Activated T-helper 2 cell treated with anti-CD3 and anti-CD28 coated beads, Interferon-gamma antibody, Interleukin-2, Interleukin-4, amounts not matched to agents 10 μg/mL and 5 μg/mL and 100 μg/mL, durations not matched to agents 14 hours and 24 hours and 36 hours (primary cell): ENCODE data around the gene TMEM164. TPM values are rescaled to one million over a fixed set of nuclear protein-coding genes. Genes with fewer than 3 reads are reported as not detected.
A peak's percentile ranks its signal among the peaks of the same experiment; 100 is the strongest.

Experiments used
- DNase-seq: peaks from one replicate; pipeline ENCODE4 v3.0.0; 2021; ENCODE audit warnings: low spot score
- H3K27ac Mint-ChIP-seq: one replicate; pipeline ENCODE4 v1.8.0; 2021; ENCODE audit warnings: mixed read lengths
- H3K27me3 Mint-ChIP-seq: one replicate; pipeline ENCODE4 v1.8.0; 2021; ENCODE audit warnings: low read depth, mixed read lengths
- H3K36me3 Mint-ChIP-seq: one replicate; pipeline ENCODE4 v1.8.0; 2021; ENCODE audit warnings: low read depth, mixed read lengths
- H3K4me1 Mint-ChIP-seq: one replicate; pipeline ENCODE4 v1.8.0; 2021; ENCODE audit warnings: low read depth, mixed read lengths
- H3K4me3 Mint-ChIP-seq: one replicate; pipeline ENCODE4 v1.8.0; 2021; ENCODE audit warnings: low read depth, mild to moderate bottlenecking, moderate library complexity, mixed read lengths
- H3K9me3 Mint-ChIP-seq: one replicate; pipeline ENCODE4 v1.8.0; 2021; ENCODE audit warnings: mixed read lengths
- intact Hi-C: fragments of 100-400 bp; cut with micrococcal nuclease; formaldehyde crosslinking; loops from one replicate; pipeline ENCODE4 v1.15.1; 2023
- total RNA-seq: library from RNA; stranded (reverse); gene quantifications from 2 replicates; pipeline ENCODE4 v1.2.3, GENCODE V29; 2022

Gene TMEM164
- total RNA-seq, 1 donor from 2014 or later: 20.0 TPM

GRCh38 chrX:110116066-110116980, 113.4 kb downstream of the TMEM164 start:
- Mint-ChIP-seq H3K27me3 (no peaks in the 10 kb centered on the region), H3K4me1 (peaks cover 2% of the 10 kb centered on the region), H3K9me3 (no peaks in the 10 kb centered on the region), H3K4me3 (no peak overlapping the region), H3K27ac (no peak overlapping the region), H3K36me3 (peaks cover 3% of the 10 kb centered on the region)
- DNase-seq: no peak
- intact Hi-C loops: no loop called here

- Mint-ChIP-seq H3K9me3 (no peaks in the 10 kb centered on the region), H3K4me3 (no peak overlapping the region), H3K27ac (no peak overlapping the region), H3K36me3 (peaks cover 3% of the 10 kb centered on the region), H3K27me3 (no peaks in the 10 kb centered on the region), H3K4me1 (peaks cover 2% of the 10 kb centered on the region)
- intact Hi-C loops: no loop called here
- DNase-seq: no peak
Measured at GRCh38 chrX:110118530-110118929, 115.6 kb downstream of the TMEM164 start.

GRCh38 chrX:110119480-110119879, 116.6 kb downstream of the TMEM164 start:
- intact Hi-C loops: no loop called here
- Mint-ChIP-seq H3K4me1 (peaks cover 2% of the 10 kb centered on the region), H3K27me3 (no peaks in the 10 kb centered on the region), H3K4me3 (no peak overlapping the region), H3K27ac (no peak overlapping the region), H3K36me3 (peaks cover 3% of the 10 kb centered on the region), H3K9me3 (no peaks in the 10 kb centered on the region)
- no peak for DNase-seq

DNA sequence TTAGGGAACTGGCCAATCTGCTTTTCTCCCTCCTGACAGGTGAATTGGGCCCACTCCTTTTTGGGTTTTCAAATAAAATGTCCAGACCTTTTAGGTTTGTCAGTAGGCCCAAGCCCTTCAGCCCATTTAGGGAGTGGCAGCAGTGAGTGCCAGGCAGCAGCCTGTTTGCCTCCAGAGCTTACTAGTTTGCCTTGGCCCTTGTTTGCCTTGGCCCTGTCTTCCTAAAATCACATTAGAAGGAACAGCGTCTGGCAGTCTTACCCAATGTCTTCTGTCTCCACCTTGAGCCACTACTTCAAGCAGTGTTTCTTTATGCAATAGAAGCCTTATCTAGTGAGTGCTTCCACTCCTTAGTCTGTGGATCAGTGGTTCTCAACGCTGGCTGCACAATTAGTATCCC, 117.1 kb downstream of the TMEM164 start:
- no peak overlapping the region for H3K4me3 Mint-ChIP-seq
- no peak overlapping the region for H3K27ac Mint-ChIP-seq
- H3K36me3 Mint-ChIP-seq: peaks cover 3% of the 10 kb centered on the region
- no peaks in the 10 kb centered on the region for H3K27me3 Mint-ChIP-seq
- DNase-seq: no peak
- intact Hi-C loops: no loop called here
- no peaks in the 10 kb centered on the region for H3K9me3 Mint-ChIP-seq
- H3K4me1 Mint-ChIP-seq: peaks cover 2% of the 10 kb centered on the region

- Mint-ChIP-seq H3K4me3 (no peak overlapping the region), H3K27me3 (no peaks in the 10 kb centered on the region), H3K9me3 (no peaks in the 10 kb centered on the region), H3K27ac (no peak overlapping the region), H3K4me1 (peaks cover 2% of the 10 kb centered on the region), H3K36me3 (no peaks in the 10 kb centered on the region)
- DNase-seq: no peak
- intact Hi-C loops: no loop called here
Measured at GRCh38 chrX:110123331-110123782, 120.4 kb downstream of the TMEM164 start.

DNA sequence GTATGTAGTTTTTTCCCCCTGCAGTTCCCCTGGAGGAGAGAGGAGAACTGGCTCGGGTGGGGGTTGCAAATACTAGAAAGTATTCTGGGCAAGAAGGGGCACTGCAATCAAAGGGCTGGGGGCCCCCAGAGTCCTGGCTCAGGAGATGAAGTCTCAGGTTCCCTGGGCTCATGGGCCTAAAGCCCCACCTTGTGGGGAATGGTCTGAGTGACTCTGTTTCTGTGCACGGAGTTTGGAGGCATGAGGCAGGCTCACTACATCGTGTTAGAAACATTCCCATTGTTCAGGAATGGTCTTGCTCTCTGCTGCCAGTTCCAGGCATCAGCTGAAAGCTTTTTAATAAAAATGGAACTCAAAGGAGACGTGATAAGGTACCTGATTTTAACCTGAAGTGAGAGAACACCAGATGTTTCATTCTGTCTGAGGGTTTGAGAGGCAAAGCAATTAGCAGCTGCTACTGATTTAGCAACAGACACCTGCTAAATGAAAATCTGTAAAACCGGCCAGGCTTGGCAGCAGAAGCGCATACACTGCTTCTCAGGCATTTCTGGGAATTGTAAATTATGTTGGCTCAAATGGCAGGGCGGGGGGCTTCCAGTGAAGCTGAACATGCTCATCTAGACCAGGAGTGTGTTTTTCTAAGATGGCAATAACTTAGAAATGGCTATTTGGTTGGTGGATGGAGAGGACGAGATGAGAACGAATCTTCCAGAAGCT, 122.7 kb downstream of the TMEM164 start:
- intact Hi-C loops: no loop called here
- Mint-ChIP-seq H3K4me1 (peaks cover under 1% of the 10 kb centered on the region), H3K27ac (no peak overlapping the region), H3K9me3 (no peaks in the 10 kb centered on the region), H3K36me3 (no peaks in the 10 kb centered on the region), H3K27me3 (no peaks in the 10 kb centered on the region), H3K4me3 (no peak overlapping the region)
- DNase-seq: no peak

- no peak for DNase-seq
- H3K27ac Mint-ChIP-seq: no peak overlapping the region
- H3K9me3 Mint-ChIP-seq: no peaks in the 10 kb centered on the region
- no peak overlapping the region for H3K4me3 Mint-ChIP-seq
- H3K36me3 Mint-ChIP-seq: peaks cover 4% of the 10 kb centered on the region
- H3K27me3 Mint-ChIP-seq: no peaks in the 10 kb centered on the region
- intact Hi-C loops: loop anchor here (5.0 to 10.0 kb wide), 3 partner anchors 126 to 289 kb away; partner anchors contain the start of gene TMEM164
- peaks cover 14% of the 10 kb centered on the region for H3K4me1 Mint-ChIP-seq
Measured at GRCh38 chrX:110131031-110131430, 128.1 kb downstream of the TMEM164 start.

GRCh38 chrX:110132450-110133114, 129.7 kb downstream of the TMEM164 start:
- H3K9me3 Mint-ChIP-seq: no peaks in the 10 kb centered on the region
- no peak for DNase-seq
- intact Hi-C loops: loop anchor here (2.0 to 10.0 kb wide), 4 partner anchors 46 to 290 kb away; partner anchors contain the start of gene TMEM164
- peak overlapping the region; percentile 87 for H3K27ac Mint-ChIP-seq
- H3K4me3 Mint-ChIP-seq: no peak overlapping the region
- H3K36me3 Mint-ChIP-seq: peaks cover 4% of the 10 kb centered on the region
- H3K4me1 Mint-ChIP-seq: peaks cover 14% of the 10 kb centered on the region
- H3K27me3 Mint-ChIP-seq: no peaks in the 10 kb centered on the region

DNA sequence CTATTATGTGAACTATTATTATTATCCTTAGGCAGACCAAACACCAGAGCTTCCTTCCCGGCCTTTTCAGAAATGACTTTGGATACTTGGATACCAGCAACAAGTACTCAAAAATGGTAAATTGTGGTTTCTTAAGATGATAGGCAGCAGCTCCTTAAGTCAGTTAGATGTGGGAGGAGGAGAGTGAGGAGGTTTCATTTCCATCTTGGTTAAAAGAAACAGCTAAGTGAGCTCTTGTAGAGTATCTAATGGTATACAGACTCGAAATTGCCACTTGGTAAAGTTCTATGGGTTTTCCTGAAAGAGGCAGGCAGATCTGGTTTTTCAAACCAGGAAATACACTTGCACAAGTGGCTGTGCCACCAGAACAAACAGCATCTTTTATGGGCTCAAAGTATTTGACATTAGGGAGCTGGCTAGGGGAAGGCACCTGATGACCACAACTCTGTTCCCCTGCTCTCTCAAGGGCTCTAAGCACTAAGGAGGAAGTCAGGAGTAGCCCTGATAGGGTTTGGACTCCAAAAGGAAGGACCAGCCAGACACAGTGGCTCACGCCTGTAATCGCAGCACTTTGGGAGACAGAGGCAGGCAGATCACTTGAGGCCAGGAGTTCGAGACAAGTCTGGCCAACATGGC, 130.9 kb downstream of the TMEM164 start:
- H3K4me1 Mint-ChIP-seq: peaks cover 14% of the 10 kb centered on the region
- intact Hi-C loops: loop anchor here (2.0 to 10.0 kb wide), 4 partner anchors 47 to 292 kb away; partner anchors contain the start of gene TMEM164

GRCh38 chrX:110135618-110136017, 132.7 kb downstream of the TMEM164 start:
- H3K27ac Mint-ChIP-seq: no peak overlapping the region
- H3K4me1 Mint-ChIP-seq: peaks cover 14% of the 10 kb centered on the region
- no peak overlapping the region for H3K4me3 Mint-ChIP-seq
- no peaks in the 10 kb centered on the region for H3K27me3 Mint-ChIP-seq
- H3K36me3 Mint-ChIP-seq: peaks cover 4% of the 10 kb centered on the region
- no peaks in the 10 kb centered on the region for H3K9me3 Mint-ChIP-seq
- DNase-seq: no peak
- intact Hi-C loops: loop anchor here (10.0 kb wide), 1 partner anchor 131 kb away; the partner anchor contains the start of gene TMEM164

More for the DNA sequence above, 130.9 kb downstream of the TMEM164 start:
- DNase-seq: no peak
- no peaks in the 10 kb centered on the region for H3K9me3 Mint-ChIP-seq
- no peak overlapping the region for H3K4me3 Mint-ChIP-seq
- H3K36me3 Mint-ChIP-seq: peaks cover 4% of the 10 kb centered on the region
- H3K27me3 Mint-ChIP-seq: no peaks in the 10 kb centered on the region
- peak overlapping the region; percentile 87 for H3K27ac Mint-ChIP-seq

- no peak for DNase-seq
- no peaks in the 10 kb centered on the region for H3K27me3 Mint-ChIP-seq
- H3K4me3 Mint-ChIP-seq: no peak overlapping the region
- H3K4me1 Mint-ChIP-seq: peaks cover 16% of the 10 kb centered on the region
- no peaks in the 10 kb centered on the region for H3K9me3 Mint-ChIP-seq
- intact Hi-C loops: loop anchor here (10.0 kb wide), 1 partner anchor 131 kb away; the partner anchor contains the start of gene TMEM164
- peaks cover 4% of the 10 kb centered on the region for H3K36me3 Mint-ChIP-seq
- H3K27ac Mint-ChIP-seq: no peak overlapping the region
Measured at GRCh38 chrX:110136136-110136535, 133.2 kb downstream of the TMEM164 start.

DNA sequence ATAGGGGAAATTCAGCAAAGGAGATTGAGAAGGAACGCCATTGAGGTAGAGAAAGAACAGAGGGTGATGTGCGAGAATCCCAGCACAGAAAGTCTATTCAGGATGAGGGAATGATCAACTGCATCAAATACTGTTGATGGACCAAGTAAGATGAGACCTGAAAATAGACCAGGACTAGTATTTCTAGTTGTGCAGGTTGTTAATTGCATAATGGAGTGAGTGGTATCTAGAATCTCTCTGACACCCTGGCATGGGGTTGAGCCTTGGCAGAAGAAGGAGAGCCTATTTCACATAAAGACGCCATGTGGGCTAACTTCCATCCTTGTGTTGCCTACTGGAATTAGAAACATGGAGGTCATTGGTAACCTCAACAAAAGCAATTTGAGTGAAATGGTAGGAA, 135.6 kb downstream of the TMEM164 start:
- H3K4me3 Mint-ChIP-seq: no peak overlapping the region
- H3K27ac Mint-ChIP-seq: no peak overlapping the region
- no peak for DNase-seq
- no peaks in the 10 kb centered on the region for H3K9me3 Mint-ChIP-seq
- peaks cover 9% of the 10 kb centered on the region for H3K4me1 Mint-ChIP-seq
- intact Hi-C loops: loop anchor here (10.0 kb wide), 1 partner anchor 134 kb away; the partner anchor contains the start of gene TMEM164
- peaks cover 1% of the 10 kb centered on the region for H3K36me3 Mint-ChIP-seq
- H3K27me3 Mint-ChIP-seq: no peaks in the 10 kb centered on the region
